Lower leg skin (tissue), 4 donors: Measurements from ENCODE around the gene MTIF2. TPM values are rescaled to one million over a fixed set of nuclear protein-coding genes. Genes with fewer than 3 reads are reported as not detected.
"Not testable (repeated sequence)": the region's sequence is repeated elsewhere in the genome, so short reads cannot be mapped to it uniquely, and the experiment has no call there.

ENCODE experiments used
- DNase-seq, 2 donors: peaks; one replicate each; pipeline ENCODE4 v3.0.0-alpha.2; 2019; ENCODE audit warnings: low spot score in 2 of 2
- H3K4me3 ChIP-seq: fragments of 200-600 bp; sonication (generic); 2 replicates; pipeline ENCODE4 v1.5.1; 2017; ENCODE audit warnings: mild to moderate bottlenecking, low read depth; ENCODE audit not compliant: poor library complexity, severe bottlenecking
- POLR2A ChIP-seq, 2 donors: fragments of 450-650 bp; IDR thresholded peaks; one replicate each; pipeline ENCODE4 v1.6.1; 2016 to 2017; ENCODE audit warnings: antibody characterized with exemption in 2 of 2, mild to moderate bottlenecking in 1 of 2, moderate library complexity in 1 of 2
- whole genome bisulfite sequencing, 2 donors: methylation state at CpG; one replicate each; pipeline ENCODE4 v1.1.5; 2018; 5-methylcytosine and 5-hydroxymethylcytosine counted together
- intact Hi-C: fragments of 100-400 bp; cut with DNase I; formaldehyde crosslinking; loops from one replicate; pipeline ENCODE4 v1.15.0; 2023; ENCODE audit warnings: low total_unique reads
- total RNA-seq, 4 donors: library from RNA; depleted of rRNA; stranded (reverse); fragments of >200 nt; gene quantifications; one replicate each; pipeline ENCODE4 v1.1.0, GENCODE V29; 2016
- TF ChIP-seq, protein P1 (sequence below), 3 donors: fragments of 450-650 bp; IDR thresholded peaks; one replicate each; pipeline ENCODE4 v1.5.1; 2016; ENCODE audit warnings: antibody characterized with exemption in 3 of 3, mild to moderate bottlenecking in 3 of 3, moderate library complexity in 2 of 3

Gene MTIF2
- total RNA-seq, 4 donors from 2014 or later: 13.0 to 22.1 (median 16.3) TPM

DNA sequence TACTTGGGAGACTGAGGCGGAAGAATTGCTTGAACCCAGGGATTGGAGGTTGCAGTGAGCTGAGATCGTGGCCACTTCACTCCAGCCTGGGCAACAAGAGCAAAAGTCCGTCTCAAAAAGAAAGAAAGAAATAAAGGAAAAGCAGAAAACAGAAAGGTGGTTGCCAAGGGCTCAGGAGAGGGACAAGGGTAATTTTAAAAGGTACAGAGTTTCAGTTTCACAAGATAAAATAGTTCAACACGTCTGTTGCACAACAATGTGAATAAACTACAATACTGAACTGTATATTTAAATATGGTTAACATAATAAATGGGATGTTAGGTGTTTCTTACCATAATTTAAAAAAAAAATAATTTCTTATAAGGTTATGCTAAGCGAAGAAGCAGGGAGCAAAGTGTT is 23.6 kb downstream of the MTIF2 start:
- intact Hi-C loops: no loop called here
- 90 to 95% methylated on average over 5 of the region's 5 CpGs for WGBS, 2 donors
- H3K4me3 ChIP-seq: no peak overlapping the region
- no peak for DNase-seq
- no peak for TF ChIP-seq POLR2A (IDR thresholded peaks at IDR 0.05)
- TF ChIP-seq, protein P1, sequence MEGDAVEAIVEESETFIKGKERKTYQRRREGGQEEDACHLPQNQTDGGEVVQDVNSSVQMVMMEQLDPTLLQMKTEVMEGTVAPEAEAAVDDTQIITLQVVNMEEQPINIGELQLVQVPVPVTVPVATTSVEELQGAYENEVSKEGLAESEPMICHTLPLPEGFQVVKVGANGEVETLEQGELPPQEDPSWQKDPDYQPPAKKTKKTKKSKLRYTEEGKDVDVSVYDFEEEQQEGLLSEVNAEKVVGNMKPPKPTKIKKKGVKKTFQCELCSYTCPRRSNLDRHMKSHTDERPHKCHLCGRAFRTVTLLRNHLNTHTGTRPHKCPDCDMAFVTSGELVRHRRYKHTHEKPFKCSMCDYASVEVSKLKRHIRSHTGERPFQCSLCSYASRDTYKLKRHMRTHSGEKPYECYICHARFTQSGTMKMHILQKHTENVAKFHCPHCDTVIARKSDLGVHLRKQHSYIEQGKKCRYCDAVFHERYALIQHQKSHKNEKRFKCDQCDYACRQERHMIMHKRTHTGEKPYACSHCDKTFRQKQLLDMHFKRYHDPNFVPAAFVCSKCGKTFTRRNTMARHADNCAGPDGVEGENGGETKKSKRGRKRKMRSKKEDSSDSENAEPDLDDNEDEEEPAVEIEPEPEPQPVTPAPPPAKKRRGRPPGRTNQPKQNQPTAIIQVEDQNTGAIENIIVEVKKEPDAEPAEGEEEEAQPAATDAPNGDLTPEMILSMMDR (IDR thresholded peaks at IDR 0.05): no peak

DNA sequence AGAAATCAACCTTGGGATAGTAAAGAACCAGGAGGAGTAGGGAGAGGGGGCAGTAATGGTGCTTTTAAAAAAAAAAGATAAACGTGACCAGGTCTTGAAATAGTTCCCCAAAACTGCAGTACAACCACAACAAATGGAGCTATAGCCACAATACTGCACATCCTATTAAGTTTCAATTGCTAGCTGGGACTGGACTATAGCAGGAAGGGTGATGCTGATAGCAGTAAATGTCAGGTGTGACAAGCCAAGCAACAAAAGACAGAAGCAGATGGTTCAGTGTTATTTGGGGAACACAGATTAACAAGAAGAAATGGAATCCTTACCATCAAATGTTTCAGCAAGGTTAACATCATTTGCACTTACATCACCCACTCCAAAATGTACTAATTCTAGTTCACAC is 26.4 kb downstream of the MTIF2 start:
- DNase-seq: no peak
- H3K4me3 ChIP-seq: no peak overlapping the region
- 68 to 75% methylated on average over 1 of the region's 1 CpG for WGBS, 2 donors
- intact Hi-C loops: no loop called here
- TF ChIP-seq, protein P1 (IDR thresholded peaks at IDR 0.05): no peak
- no peak for TF ChIP-seq POLR2A (IDR thresholded peaks at IDR 0.05)

DNA sequence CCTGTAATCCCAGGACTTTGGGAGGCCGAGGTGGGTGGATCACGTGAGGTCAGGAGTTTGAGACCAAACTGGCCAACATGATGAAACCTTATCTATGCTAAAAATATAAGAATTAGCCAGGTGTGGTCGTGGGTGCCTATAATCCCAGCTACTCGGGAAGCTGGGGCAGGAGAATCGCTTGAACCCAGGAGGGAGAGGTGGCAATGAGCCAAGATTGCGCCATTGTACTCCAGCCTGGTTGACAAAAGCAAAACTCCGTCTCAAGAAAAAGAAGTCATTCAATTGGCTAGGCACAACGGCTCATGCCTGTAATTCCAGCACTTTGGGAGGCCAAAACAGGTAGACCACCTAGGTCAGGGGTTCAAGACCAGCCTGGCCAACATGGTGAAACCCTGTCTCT is 27.4 kb downstream of the MTIF2 start:
- DNase-seq, H3K4me3 ChIP-seq, intact Hi-C loops: not testable (repeated sequence)
- WGBS, 2 donors: 95% methylated on average over 8 of the region's 8 CpGs

DNA sequence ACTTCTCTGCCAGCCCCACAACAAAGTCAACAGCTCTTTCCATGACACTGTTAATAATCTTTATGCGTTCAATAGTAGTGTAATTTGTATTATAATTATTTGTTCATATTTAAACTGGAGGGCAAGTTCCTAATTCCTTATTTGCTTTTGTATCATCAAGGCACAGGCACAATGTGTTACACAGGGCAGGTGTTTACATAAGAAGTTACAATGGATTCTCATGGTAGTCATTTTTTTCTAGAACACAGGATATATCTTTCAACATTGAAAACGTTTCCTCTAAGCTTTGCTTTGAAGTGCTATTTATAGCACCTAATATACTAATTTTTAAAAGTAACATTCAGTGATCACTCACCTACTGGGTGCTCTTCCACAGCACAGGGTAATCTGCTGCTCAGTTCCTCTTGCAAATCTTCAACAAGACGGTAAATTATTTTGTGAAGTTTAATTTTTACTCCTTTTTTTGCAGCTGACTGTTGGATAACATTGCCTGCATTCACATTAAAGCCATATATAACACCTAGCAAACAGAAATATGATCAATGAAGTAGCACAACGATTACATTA is 29.3 kb downstream of the MTIF2 start:
- H3K4me3 ChIP-seq: no peak overlapping the region
- 68 to 71% methylated on average over 4 of the region's 4 CpGs for WGBS, 2 donors
- intact Hi-C loops: no loop called here
- no peak for TF ChIP-seq POLR2A (IDR thresholded peaks at IDR 0.05)
- TF ChIP-seq, protein P1 (IDR thresholded peaks at IDR 0.05): no peak
- no peak for DNase-seq

DNA sequence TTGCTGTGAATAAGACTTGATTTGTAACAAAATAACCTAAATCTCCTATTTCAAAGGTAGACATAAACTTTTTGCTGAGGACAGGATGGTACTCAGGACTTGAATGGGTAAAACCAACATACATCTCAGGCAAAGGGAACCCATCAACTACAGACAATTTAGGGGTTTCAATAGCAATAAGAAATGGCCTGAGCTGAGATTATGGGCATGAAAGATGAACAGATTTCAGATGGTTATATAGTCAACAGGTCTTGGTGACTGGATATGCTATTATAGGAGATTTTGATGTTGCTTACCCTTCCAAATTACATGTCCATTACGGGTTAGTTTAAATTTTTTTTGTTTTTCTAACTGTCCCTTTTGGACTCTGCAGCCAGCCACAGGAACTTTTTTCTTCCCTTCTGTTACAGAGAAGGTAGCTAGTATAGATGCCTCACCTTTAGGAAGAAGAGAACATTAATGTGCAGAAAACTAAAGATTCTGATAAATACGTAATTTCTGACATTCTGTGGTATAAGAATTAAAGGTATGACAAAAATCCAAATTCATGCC is 32.0 kb downstream of the MTIF2 start:
- intact Hi-C loops: no loop called here
- DNase-seq: no peak
- no peak overlapping the region for H3K4me3 ChIP-seq
- WGBS, 2 donors: 90% methylated on average over 2 of the region's 2 CpGs
- no peak for TF ChIP-seq POLR2A (IDR thresholded peaks at IDR 0.05)
- TF ChIP-seq, protein P1 (IDR thresholded peaks at IDR 0.05): no peak

DNA sequence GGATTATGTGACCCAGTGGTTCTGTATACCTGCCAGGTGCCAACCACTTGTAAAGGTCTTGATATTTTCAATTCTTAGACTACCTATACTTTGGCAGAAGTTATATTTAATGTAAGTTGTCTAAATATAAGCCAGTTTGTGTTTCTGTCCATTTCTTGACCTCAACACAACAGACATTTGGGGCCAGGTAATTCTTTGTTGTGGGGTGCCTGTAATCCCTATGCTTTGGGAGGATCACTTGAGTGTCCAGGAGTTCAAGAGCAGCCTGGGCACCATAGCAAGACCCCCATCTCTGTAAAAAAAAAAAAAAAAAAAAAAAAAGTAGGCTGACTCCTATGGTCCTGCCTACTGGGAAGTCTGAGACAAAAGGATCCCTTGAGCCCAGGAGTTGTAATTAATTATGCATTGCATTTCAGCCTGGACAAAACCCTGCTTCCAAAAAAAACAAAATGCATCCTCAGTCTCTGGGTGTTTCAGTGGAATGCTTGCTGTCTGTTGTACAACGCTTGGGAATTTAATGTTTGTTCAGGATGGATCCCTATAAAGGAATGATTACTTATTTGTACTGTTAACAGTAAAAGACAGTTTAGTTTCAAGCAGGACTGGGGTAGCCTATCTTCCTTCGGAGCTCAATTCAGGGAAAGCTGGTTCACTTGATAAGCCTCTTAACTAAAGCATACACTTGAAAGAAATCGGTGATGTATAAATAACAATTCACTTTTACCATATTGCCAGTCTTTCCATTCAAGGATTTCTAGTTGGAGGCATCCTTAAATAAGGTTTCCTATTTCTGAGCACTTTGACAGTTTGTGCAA is 33.1 kb downstream of the MTIF2 start:
- no peak for DNase-seq
- WGBS, 2 donors: 84 to 90% methylated on average over 3 of the region's 3 CpGs
- TF ChIP-seq, protein P1 (IDR thresholded peaks at IDR 0.05): no peak
- TF ChIP-seq POLR2A (IDR thresholded peaks at IDR 0.05): no peak
- no peak overlapping the region for H3K4me3 ChIP-seq
- intact Hi-C loops: no loop called here
